ENCODE data around the gene LOXHD1.

DNA sequence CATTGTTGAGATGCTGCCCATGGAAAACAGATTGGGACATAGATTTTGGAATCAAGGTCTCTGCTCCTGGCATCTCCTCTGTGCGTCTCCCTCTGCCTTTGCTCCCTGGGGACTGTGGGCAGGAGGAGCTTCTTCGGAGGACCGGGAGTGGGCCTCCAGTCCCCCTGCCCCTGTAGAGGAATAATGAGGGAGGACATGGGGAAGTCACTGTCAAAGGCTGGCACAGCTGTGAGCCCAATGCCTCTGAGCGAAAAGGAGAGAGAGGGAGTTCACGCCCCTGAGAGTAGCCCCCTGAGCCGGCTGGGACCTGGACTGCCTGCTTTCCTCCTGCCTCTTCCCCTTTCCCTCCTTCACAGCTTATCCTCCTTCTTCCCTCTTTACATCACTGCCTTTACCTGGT is 195.0 kb downstream of the LOXHD1 start:
- TF ChIP-seq, protein P1, sequence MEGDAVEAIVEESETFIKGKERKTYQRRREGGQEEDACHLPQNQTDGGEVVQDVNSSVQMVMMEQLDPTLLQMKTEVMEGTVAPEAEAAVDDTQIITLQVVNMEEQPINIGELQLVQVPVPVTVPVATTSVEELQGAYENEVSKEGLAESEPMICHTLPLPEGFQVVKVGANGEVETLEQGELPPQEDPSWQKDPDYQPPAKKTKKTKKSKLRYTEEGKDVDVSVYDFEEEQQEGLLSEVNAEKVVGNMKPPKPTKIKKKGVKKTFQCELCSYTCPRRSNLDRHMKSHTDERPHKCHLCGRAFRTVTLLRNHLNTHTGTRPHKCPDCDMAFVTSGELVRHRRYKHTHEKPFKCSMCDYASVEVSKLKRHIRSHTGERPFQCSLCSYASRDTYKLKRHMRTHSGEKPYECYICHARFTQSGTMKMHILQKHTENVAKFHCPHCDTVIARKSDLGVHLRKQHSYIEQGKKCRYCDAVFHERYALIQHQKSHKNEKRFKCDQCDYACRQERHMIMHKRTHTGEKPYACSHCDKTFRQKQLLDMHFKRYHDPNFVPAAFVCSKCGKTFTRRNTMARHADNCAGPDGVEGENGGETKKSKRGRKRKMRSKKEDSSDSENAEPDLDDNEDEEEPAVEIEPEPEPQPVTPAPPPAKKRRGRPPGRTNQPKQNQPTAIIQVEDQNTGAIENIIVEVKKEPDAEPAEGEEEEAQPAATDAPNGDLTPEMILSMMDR (conservative IDR thresholded peaks at IDR 0.05; ENCODE audit: low read depth, low read length): no peak
- TF ChIP-seq MAFK (IDR thresholded peaks at IDR 0.05; ENCODE audit: low read depth, low read length) (no peak), POLR2A (IDR thresholded peaks at IDR 0.05; ENCODE audit: low read depth, low read length) (no peak), CEBPB (IDR thresholded peaks at IDR 0.05; ENCODE audit: low read depth, low read length) (no peak), RAD21 (IDR thresholded peaks at IDR 0.05; ENCODE audit: low read length) (no peak), RFX5 (IDR thresholded peaks at IDR 0.05; ENCODE audit: low read depth, low read length) (no peak)
- TF ChIP-seq, protein P2, sequence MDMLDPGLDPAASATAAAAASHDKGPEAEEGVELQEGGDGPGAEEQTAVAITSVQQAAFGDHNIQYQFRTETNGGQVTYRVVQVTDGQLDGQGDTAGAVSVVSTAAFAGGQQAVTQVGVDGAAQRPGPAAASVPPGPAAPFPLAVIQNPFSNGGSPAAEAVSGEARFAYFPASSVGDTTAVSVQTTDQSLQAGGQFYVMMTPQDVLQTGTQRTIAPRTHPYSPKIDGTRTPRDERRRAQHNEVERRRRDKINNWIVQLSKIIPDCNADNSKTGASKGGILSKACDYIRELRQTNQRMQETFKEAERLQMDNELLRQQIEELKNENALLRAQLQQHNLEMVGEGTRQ (IDR thresholded peaks at IDR 0.05; ENCODE audit: low read depth, low read length): no peak
